ENCODE measurements around the gene CD300LD.
"Not testable (repeated sequence)": the region's sequence is repeated elsewhere in the genome, so short reads cannot be mapped to it uniquely, and the experiment has no call there.

Gene CD300LD

DNA sequence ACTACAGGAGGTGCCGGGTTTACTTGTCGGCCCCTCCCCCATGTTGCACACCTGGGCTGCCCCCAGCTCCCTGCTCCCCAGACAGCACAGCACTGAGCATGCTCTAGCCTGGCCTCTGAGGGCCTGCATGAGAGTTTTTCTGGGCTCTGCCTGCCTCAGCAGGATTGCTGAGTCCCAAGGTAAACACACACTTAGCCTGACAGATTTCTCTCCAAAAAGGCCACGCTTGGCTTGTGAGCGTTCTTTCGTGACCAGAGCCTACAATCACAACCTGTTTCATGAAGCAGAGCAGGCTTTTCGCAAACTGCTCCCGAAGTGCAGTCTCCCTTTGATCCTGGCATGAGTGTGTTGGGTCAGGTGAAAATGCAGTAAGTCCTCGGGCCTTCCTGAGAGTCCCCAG lies 41.2 kb upstream of the CD300LD start:
- TF ChIP-seq, protein P1, sequence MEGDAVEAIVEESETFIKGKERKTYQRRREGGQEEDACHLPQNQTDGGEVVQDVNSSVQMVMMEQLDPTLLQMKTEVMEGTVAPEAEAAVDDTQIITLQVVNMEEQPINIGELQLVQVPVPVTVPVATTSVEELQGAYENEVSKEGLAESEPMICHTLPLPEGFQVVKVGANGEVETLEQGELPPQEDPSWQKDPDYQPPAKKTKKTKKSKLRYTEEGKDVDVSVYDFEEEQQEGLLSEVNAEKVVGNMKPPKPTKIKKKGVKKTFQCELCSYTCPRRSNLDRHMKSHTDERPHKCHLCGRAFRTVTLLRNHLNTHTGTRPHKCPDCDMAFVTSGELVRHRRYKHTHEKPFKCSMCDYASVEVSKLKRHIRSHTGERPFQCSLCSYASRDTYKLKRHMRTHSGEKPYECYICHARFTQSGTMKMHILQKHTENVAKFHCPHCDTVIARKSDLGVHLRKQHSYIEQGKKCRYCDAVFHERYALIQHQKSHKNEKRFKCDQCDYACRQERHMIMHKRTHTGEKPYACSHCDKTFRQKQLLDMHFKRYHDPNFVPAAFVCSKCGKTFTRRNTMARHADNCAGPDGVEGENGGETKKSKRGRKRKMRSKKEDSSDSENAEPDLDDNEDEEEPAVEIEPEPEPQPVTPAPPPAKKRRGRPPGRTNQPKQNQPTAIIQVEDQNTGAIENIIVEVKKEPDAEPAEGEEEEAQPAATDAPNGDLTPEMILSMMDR (conservative IDR thresholded peaks at IDR 0.05) = no peak
- no peak overlapping the region for H3K27ac ChIP-seq

DNA sequence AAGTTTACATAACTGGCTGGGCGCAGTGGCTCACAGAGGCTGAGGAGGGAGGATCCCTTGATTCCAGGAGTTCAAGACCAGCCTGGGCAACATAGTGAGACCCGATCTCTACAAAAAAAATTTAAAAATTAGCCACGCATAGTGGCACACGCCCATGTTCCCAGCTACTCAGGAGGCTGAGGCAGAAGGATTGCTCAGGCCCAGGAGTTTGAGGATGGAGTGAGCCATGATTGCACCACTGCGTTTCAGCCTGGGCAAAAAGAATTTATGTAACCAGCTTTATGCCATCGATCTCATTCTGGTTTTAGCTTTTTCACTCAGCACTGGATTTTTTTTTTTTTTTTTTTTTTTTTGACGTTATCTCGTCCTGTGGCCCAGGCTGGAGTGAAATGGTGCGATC lies 40.5 kb upstream of the CD300LD start:
- no peak overlapping the region for H3K27ac ChIP-seq
- TF ChIP-seq, protein P1 (conservative IDR thresholded peaks at IDR 0.05) = no peak

DNA sequence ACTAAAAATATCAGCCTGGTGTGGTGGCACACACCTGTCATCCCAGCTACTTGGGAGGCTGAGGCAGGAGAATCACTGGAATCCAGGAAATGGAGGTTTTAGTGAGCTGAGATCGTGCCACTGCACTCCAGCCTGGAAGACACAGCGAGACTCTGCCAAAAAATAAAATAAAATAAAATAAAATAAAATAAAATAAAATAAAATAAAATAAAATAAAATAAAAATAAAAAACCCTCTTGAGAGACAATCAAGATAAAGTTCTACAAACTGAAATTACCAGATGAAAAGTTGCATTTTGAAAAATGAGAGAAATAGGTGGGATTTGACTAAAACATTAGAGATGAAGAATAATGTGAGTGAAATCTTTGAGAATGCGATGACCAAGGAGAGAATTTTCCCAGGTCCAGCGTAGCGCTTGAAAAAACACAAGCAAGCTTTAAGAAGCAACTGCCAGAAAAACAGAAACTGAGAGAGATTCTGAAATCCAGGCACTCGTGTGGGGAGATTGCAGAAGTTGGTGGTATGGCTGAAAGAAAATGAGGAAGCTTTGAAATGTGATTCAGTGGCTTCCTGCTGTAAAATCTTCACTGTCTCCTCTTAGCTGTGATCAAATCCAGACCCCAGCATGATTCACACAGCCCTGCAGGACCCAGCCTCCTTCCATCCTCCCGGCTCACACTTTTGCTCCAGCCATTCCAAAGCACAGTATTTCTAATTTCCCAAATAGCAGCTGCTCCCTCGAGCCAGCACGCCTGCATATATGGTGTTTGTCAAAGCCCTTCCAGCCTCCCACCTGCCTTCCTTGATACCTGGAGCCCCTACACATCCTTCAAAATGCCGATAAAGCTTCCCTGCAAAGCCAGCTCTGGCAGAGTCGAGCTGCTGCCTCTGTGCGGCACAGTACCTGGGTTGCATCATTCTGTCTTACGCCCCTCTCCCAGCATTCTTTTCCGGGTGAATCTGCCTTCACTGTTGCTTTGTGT lies 39.7 kb upstream of the CD300LD start:
- no peak overlapping the region for H3K27ac ChIP-seq
- TF ChIP-seq, protein P1 (conservative IDR thresholded peaks at IDR 0.05) = no peak

GRCh38 chr17:74630251-74630650 lies 38.2 kb upstream of the CD300LD start:
- not testable (repeated sequence) for H3K27ac ChIP-seq

- no peak overlapping the region for H3K27ac ChIP-seq
- TF ChIP-seq, protein P1 (conservative IDR thresholded peaks at IDR 0.05) = no peak
Observed at GRCh38 chr17:74625661-74626060, 33.6 kb upstream of the CD300LD start.

DNA sequence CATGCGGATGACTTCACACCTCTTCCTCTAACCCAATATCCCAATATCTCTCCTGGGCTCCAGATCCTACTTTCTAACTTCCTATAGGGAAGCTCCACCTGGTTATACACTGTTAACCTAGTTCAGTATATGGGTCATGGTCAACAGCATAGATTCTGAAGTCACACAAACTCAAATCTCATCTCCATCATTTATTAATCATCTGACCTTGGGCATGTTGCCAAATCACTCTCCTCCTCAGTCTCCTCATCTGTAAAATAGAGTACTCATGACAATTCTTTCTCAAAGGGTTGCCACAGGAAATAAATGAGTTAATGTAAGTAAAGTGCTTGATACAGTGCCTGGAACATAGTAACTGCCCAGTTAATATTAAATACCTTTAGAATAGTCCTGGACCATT lies 32.0 kb upstream of the CD300LD start:
- TF ChIP-seq, protein P1 (conservative IDR thresholded peaks at IDR 0.05) = no peak
- H3K27ac ChIP-seq = no peak overlapping the region

DNA sequence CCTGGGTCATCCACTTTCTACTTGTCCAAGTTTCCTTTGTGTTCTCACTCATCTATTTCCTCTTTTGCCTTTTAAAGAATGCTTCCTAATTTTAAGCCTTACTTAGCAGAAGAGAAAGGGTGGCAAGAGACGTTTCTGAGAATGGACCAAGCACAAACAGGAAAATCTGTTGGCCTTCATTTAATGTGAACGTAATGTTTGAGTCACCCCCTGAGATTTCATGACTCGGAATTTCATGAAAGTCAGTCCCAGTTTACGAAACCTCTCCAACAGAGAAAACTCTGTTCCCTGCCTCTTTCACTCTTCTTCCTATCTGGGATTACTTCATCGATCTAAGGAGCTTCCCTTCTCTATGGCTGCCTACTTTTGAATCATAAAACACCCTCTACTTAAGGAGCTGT lies 31.6 kb upstream of the CD300LD start, which contains the start of gene CD300E:
TSS of gene CD300E (minus strand) at position 46 of the 401 bp plus-strand sequence. CDS start 117 bp downstream, outside the sequence.
- TF ChIP-seq, protein P1 (conservative IDR thresholded peaks at IDR 0.05) = no peak
- no peak within 1 kb of the TSS for H3K27ac ChIP-seq
